Neutrophil (primary cell): ENCODE measurements around the gene ATP6V1C2.

Experiments used
- H3K27ac ChIP-seq: fragments of 200-600 bp; sonication (generic); 2 replicates; pipeline ENCODE4 v1.5.1; 2016; ENCODE audit warnings: mild to moderate bottlenecking, moderate library complexity
- H3K27me3 ChIP-seq: fragments of 200-600 bp; sonication (generic); 2 replicates; pipeline ENCODE4 v1.6.0; 2016; ENCODE audit warnings: mild to moderate bottlenecking
- H3K36me3 ChIP-seq: fragments of 200-600 bp; sonication (generic); 2 replicates; pipeline ENCODE4 v1.5.1; 2017
- H3K4me1 ChIP-seq, 2 experiments: fragments of 200-600 bp in 1 of 2; sonication (generic) in 1 of 2; 1 replicate in 1 of 2; 2 replicates in 1 of 2; pipeline versions ENCODE4 v1.5.1 to v1.6.1; 2013 to 2016; ENCODE audit warnings: low read depth in 1 of 2, low read length in 1 of 2, mild to moderate bottlenecking in 1 of 2, moderate library complexity in 1 of 2; ENCODE audit not compliant: control insufficient read depth in 1 of 2, insufficient read depth in 1 of 2
- H3K4me3 ChIP-seq, 2 experiments: fragments of 200-600 bp in 1 of 2; sonication (generic) in 1 of 2; 1 replicate in 1 of 2; 2 replicates in 1 of 2; pipeline ENCODE4 v1.5.1; 2013 to 2016; ENCODE audit warnings: low read depth in 1 of 2, low read length in 1 of 2, mild to moderate bottlenecking in 1 of 2, moderate library complexity in 1 of 2
- H3K9me3 ChIP-seq: fragments of 200-600 bp; sonication (generic); 2 replicates; pipeline ENCODE4 v1.5.1; 2016
- CTCF ChIP-seq: fragments of 200-600 bp; sonication (generic); IDR thresholded peaks from 2 replicates; pipeline ENCODE4 v1.5.1; 2016; ENCODE audit warnings: antibody characterized with exemption

ATP6V1C2 gene

DNA sequence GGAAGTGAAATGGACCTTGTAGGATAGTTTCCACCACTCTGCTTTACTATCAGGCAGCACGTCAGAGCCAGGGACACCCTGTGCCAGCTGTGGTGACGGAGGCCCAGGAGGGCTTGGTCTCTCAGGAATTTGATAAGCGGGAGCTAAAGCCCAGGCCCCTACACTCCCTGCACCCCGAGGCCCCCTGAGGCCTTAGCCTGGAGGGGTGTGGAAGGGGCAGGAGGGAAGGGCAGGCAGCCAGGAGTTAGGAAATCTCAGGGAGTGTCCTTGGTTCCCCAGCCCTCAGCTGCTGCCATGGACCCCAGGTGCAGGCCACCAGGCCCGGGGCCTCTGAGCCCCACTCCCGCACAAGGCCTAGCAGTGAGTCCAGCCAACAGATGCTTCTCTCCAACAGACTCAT is 53.0 kb downstream of the ATP6V1C2 start:
- no peaks in the 10 kb centered on the region for H3K4me1 ChIP-seq
- no peak overlapping the region for H3K27ac ChIP-seq
- no peak for TF ChIP-seq CTCF
- H3K4me3 ChIP-seq = no peak overlapping the region
- no peaks in the 10 kb centered on the region for H3K9me3 ChIP-seq
- H3K27me3 ChIP-seq = no peaks in the 10 kb centered on the region
- H3K36me3 ChIP-seq = peaks cover 17% of the 10 kb centered on the region

GRCh38 chr2:10775021-10775780 is 53.8 kb downstream of the ATP6V1C2 start:
- no peak overlapping the region for H3K27ac ChIP-seq
- H3K36me3 ChIP-seq = peaks cover 17% of the 10 kb centered on the region
- no peaks in the 10 kb centered on the region for H3K4me1 ChIP-seq
- H3K4me3 ChIP-seq = no peak overlapping the region
- H3K9me3 ChIP-seq = no peaks in the 10 kb centered on the region
- TF ChIP-seq CTCF = no peak
- no peaks in the 10 kb centered on the region for H3K27me3 ChIP-seq

GRCh38 chr2:10775831-10776230 is 54.4 kb downstream of the ATP6V1C2 start:
- Histone ChIP-seq H3K4me1 (no peaks in the 10 kb centered on the region), H3K36me3 (peaks cover 19% of the 10 kb centered on the region), H3K27ac (no peak overlapping the region), H3K9me3 (no peaks in the 10 kb centered on the region), H3K27me3 (no peaks in the 10 kb centered on the region), H3K4me3 (no peak overlapping the region)
- no peak for TF ChIP-seq CTCF

GRCh38 chr2:10776231-10776977 is 55.0 kb downstream of the ATP6V1C2 start:
- H3K36me3 ChIP-seq = peaks cover 25% of the 10 kb centered on the region
- H3K9me3 ChIP-seq = no peaks in the 10 kb centered on the region
- H3K27me3 ChIP-seq = no peaks in the 10 kb centered on the region
- no peak overlapping the region for H3K4me3 ChIP-seq
- no peak overlapping the region for H3K27ac ChIP-seq
- TF ChIP-seq CTCF = no peak
- no peaks in the 10 kb centered on the region for H3K4me1 ChIP-seq

- H3K4me1 ChIP-seq = no peaks in the 10 kb centered on the region
- H3K36me3 ChIP-seq = peaks cover 34% of the 10 kb centered on the region
- no peaks in the 10 kb centered on the region for H3K9me3 ChIP-seq
- H3K27me3 ChIP-seq = no peaks in the 10 kb centered on the region
- no peak overlapping the region for H3K27ac ChIP-seq
- no peak overlapping the region for H3K4me3 ChIP-seq
- no peak for TF ChIP-seq CTCF
These were observed 55.8 kb downstream of the ATP6V1C2 start for GRCh38 chr2:10777111-10777841.
